ENCODE measurements around the gene NPTX1.

The NPTX1 gene

GRCh38 chr17:80458016-80458415 lies 18.4 kb downstream of the NPTX1 start:
- peaks cover 5% of the 10 kb centered on the region for H3K4me1 ChIP-seq (ENCODE audit: low read depth, poor library complexity, severe bottlenecking)
- H3K9ac ChIP-seq = no peak overlapping the region
- no peaks in the 10 kb centered on the region for H3K36me3 ChIP-seq (ENCODE audit: insufficient read depth)
- no peak overlapping the region for H3K4me3 ChIP-seq (IDR thresholded peaks at IDR 0.05; ENCODE audit: insufficient read depth, low read depth, low read length)
- H3K79me2 ChIP-seq (ENCODE audit: insufficient read depth, low read depth) = no peaks in the 10 kb centered on the region
- H3K27me3 ChIP-seq (ENCODE audit: insufficient read depth, low read depth) = peaks cover 83% of the 10 kb centered on the region
- no peak overlapping the region for H2AFZ ChIP-seq (ENCODE audit: low read depth)
- H3K4me2 ChIP-seq = no peak overlapping the region
- no peaks in the 10 kb centered on the region for H4K20me1 ChIP-seq (ENCODE audit: insufficient read depth)
- TF ChIP-seq, protein P1, sequence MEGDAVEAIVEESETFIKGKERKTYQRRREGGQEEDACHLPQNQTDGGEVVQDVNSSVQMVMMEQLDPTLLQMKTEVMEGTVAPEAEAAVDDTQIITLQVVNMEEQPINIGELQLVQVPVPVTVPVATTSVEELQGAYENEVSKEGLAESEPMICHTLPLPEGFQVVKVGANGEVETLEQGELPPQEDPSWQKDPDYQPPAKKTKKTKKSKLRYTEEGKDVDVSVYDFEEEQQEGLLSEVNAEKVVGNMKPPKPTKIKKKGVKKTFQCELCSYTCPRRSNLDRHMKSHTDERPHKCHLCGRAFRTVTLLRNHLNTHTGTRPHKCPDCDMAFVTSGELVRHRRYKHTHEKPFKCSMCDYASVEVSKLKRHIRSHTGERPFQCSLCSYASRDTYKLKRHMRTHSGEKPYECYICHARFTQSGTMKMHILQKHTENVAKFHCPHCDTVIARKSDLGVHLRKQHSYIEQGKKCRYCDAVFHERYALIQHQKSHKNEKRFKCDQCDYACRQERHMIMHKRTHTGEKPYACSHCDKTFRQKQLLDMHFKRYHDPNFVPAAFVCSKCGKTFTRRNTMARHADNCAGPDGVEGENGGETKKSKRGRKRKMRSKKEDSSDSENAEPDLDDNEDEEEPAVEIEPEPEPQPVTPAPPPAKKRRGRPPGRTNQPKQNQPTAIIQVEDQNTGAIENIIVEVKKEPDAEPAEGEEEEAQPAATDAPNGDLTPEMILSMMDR (conservative IDR thresholded peaks at IDR 0.05; ENCODE audit: low read depth, low read length) = no peak
- no peak overlapping the region for H3K27ac ChIP-seq

DNA sequence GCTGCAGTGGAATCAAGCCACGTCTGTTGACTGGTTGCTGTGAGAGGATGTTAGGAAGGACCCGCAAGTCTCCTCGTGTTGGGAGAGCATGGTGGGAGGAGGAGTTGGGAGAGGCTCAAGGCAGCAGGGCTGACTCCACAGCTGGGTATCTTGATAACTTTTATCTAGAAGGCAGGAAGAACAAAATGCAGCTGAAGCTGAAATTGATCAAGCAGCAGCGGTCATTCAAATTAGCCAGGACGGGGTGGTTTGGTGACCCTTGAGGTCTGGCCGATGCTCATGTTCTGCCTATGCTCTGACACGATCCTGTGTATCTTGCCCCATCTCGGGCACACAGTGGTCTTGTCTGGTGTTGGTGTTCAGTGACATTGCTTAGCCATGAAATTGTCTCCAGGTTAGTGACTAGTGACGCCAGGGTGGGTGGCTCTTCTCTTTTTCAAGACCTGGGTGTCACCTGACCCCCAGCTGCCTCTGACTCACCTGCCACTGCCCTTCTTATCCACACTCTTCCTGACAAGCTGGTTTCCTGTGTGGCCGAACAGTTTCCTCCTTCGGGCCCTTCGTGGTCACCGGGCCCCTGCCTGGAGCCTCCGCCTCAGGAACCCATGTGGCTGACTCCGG lies 19.1 kb downstream of the NPTX1 start:
- Histone ChIP-seq H3K4me2 (no peak overlapping the region), H4K20me1 (ENCODE audit: insufficient read depth) (no peaks in the 10 kb centered on the region), H3K36me3 (ENCODE audit: insufficient read depth) (no peaks in the 10 kb centered on the region), H3K79me2 (ENCODE audit: insufficient read depth, low read depth) (no peaks in the 10 kb centered on the region), H3K27me3 (ENCODE audit: insufficient read depth, low read depth) (peaks cover 83% of the 10 kb centered on the region), H3K27ac (no peak overlapping the region), H3K4me3 (IDR thresholded peaks at IDR 0.05; ENCODE audit: insufficient read depth, low read depth, low read length) (no peak overlapping the region), H2AFZ (ENCODE audit: low read depth) (no peak overlapping the region), H3K9ac (no peak overlapping the region), H3K4me1 (ENCODE audit: low read depth, poor library complexity, severe bottlenecking) (peaks cover 5% of the 10 kb centered on the region)
- TF ChIP-seq, protein P1 (conservative IDR thresholded peaks at IDR 0.05; ENCODE audit: low read depth, low read length) = no peak

DNA sequence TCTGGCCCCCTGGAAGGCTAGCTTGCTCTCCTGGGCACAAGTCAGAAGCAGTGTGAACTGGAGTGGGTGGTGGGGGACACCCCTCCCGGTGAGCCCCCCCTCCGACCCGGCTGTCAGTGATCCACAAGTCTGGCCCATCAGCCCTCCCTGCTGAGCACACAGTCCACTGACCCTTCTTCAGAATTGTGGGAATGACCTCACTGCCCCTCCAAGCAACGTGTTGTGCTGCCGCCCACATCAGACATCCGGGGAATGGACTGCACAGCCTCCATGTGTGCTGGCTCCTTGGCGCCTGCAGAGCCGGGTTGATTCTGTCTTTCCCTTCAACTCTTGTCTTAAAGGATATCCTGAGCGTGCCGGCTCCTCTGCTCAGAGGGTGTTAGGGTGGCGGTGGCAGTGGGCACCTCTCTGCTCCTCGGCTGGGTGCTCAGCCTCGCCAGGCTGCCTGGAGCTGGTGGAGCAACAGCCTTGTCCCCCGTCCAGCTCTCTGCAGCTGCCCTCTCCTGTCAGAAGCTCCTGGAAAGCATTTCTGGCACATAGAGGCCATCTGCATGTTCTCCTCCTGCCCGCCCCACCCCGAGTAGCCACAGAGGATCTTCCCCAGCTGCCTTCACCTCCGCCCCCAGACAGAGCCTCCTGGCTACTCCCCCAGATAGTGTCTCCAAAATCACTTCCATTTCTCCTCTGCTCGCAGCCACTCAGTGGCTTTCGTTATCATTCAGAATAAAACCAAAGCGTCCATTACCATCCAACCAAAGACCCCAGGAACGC lies 19.8 kb downstream of the NPTX1 start:
- Histone ChIP-seq H3K79me2 (ENCODE audit: insufficient read depth, low read depth) (no peaks in the 10 kb centered on the region), H3K36me3 (ENCODE audit: insufficient read depth) (no peaks in the 10 kb centered on the region), H3K4me1 (ENCODE audit: low read depth, poor library complexity, severe bottlenecking) (peaks cover 5% of the 10 kb centered on the region), H3K4me2 (no peak overlapping the region), H3K9ac (no peak overlapping the region), H4K20me1 (ENCODE audit: insufficient read depth) (no peaks in the 10 kb centered on the region), H3K27ac (no peak overlapping the region), H2AFZ (ENCODE audit: low read depth) (no peak overlapping the region), H3K4me3 (IDR thresholded peaks at IDR 0.05; ENCODE audit: insufficient read depth, low read depth, low read length) (no peak overlapping the region), H3K27me3 (ENCODE audit: insufficient read depth, low read depth) (peaks cover 81% of the 10 kb centered on the region)
- TF ChIP-seq, protein P1 (conservative IDR thresholded peaks at IDR 0.05; ENCODE audit: low read depth, low read length) = no peak

DNA sequence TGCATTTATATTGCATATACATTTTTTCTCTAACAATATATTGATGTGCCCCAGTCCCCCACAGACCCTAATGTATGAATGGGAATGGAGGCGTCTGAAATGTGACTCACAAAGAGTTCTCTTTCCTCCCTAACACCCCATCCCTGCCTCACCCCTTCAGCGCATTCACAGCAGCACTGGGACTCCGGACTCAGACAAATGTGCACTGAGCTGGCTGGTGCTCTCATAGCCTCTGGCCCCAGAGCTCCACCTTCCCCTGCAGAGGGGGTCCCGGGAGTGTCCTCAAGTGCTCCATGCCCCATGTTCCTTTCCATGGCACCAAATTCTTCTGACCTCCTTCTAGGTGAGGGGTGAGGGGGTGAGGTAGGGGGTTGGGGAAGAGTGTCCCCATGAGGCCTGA lies 20.6 kb downstream of the NPTX1 start:
- H3K4me1 ChIP-seq (ENCODE audit: low read depth, poor library complexity, severe bottlenecking) = peaks cover 5% of the 10 kb centered on the region
- no peaks in the 10 kb centered on the region for H4K20me1 ChIP-seq (ENCODE audit: insufficient read depth)
- H3K27ac ChIP-seq = no peak overlapping the region
- peaks cover 81% of the 10 kb centered on the region for H3K27me3 ChIP-seq (ENCODE audit: insufficient read depth, low read depth)
- TF ChIP-seq, protein P1 (conservative IDR thresholded peaks at IDR 0.05; ENCODE audit: low read depth, low read length) = no peak
- H3K36me3 ChIP-seq (ENCODE audit: insufficient read depth) = no peaks in the 10 kb centered on the region
- no peak overlapping the region for H2AFZ ChIP-seq (ENCODE audit: low read depth)
- no peaks in the 10 kb centered on the region for H3K79me2 ChIP-seq (ENCODE audit: insufficient read depth, low read depth)
- H3K9ac ChIP-seq = no peak overlapping the region
- no peak overlapping the region for H3K4me3 ChIP-seq (IDR thresholded peaks at IDR 0.05; ENCODE audit: insufficient read depth, low read depth, low read length)
- no peak overlapping the region for H3K4me2 ChIP-seq
